ENCODE measurements around the gene PXDN.

Gene PXDN

DNA sequence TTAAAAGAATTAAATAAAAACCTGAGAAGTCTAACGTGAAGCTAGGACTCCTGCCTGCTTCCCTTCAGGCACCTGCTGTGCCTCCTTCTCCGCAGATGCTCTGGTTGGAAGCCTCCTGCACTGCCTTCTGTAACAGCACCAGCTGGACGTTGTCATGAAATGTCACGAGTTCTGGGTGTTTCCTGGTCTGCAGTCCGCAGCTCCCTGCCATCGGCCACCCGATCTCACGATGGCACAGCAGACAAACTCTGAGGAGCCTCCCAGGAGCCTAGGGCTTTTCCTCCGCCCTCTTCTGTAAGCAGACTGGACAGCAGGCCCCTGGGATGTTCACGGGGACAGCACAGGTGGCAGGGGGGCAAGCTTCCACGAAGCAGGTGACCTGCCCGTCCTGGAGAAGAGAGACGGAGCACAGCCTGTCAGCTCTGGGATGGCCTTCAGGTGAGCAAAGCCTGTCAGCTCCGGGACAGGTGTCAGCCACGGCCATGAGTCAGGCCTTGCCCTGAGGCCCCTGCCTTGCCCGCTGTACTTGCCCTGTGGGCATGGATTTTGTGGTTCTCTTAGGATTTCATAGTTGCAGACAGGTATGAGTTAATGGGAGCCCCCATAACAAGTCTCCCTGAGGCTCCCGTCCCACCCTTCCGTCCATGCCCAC, 110.3 kb downstream of the PXDN start:
- TF ChIP-seq, protein P1, sequence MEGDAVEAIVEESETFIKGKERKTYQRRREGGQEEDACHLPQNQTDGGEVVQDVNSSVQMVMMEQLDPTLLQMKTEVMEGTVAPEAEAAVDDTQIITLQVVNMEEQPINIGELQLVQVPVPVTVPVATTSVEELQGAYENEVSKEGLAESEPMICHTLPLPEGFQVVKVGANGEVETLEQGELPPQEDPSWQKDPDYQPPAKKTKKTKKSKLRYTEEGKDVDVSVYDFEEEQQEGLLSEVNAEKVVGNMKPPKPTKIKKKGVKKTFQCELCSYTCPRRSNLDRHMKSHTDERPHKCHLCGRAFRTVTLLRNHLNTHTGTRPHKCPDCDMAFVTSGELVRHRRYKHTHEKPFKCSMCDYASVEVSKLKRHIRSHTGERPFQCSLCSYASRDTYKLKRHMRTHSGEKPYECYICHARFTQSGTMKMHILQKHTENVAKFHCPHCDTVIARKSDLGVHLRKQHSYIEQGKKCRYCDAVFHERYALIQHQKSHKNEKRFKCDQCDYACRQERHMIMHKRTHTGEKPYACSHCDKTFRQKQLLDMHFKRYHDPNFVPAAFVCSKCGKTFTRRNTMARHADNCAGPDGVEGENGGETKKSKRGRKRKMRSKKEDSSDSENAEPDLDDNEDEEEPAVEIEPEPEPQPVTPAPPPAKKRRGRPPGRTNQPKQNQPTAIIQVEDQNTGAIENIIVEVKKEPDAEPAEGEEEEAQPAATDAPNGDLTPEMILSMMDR (IDR thresholded peaks at IDR 0.05; ENCODE audit: low read depth, low read length, poor library complexity, severe bottlenecking), result no peak
- TF ChIP-seq EZH2phosphoT487 (IDR thresholded peaks at IDR 0.05; ENCODE audit: borderline replicate concordance, low read length), result no peak
- Histone ChIP-seq H3K4me2 (ENCODE audit: low read length) (no peak overlapping the region), H3K9me3 (ENCODE audit: control insufficient read depth, insufficient read depth, low read length) (no peaks in the 10 kb centered on the region; the same call in 1 of the 2 replicates), H3K4me1 (ENCODE audit: control insufficient read depth, low read length) (no peaks in the 10 kb centered on the region), H3K79me2 (ENCODE audit: control insufficient read depth, low read length) (no peaks in the 10 kb centered on the region), H4K20me1 (ENCODE audit: control insufficient read depth, insufficient read depth, low read depth, low read length) (no peaks in the 10 kb centered on the region), H3K27me3 (ENCODE audit: control insufficient read depth, low read length) (no peaks in the 10 kb centered on the region), H3K36me3 (ENCODE audit: control insufficient read depth, low read length) (no peaks in the 10 kb centered on the region), H3K4me3 (ENCODE audit: low read length) (no peak overlapping the region), H3K9me2 (replicated peaks; ENCODE audit: control insufficient read depth, low read length) (no peaks in the 10 kb centered on the region), H3F3A (ENCODE audit: control insufficient read depth, insufficient read depth) (no peaks in the 10 kb centered on the region), H3K27ac (ENCODE audit: low read depth, low read length) (no peak overlapping the region)

DNA sequence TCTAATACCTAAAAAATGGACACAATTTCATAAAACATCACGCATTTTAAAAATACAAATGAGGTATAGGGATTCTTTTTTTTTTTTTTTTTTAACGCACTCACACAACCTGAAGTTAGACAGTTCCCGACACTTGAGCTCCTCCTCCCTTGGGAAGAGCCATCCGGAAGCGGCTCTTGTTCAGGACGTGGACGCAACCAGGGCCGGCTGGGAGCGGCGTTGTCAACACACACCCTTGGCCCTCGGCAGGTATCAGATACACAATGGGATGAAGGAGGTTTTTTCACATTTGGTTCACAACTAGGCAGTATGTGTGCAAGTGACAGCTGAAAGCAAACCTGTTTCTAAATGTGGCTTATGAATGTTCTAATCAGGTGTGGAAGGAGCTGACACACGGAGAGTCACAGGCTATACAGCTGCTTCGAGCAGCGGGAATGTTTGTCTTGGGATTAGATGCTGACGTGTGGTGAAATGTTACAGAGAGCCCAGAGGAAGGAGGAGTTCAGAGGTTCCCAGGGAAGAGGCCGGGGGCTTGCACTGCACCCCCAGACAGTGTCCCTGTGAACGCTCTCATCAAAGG, 111.1 kb downstream of the PXDN start:
- Histone ChIP-seq H3K4me3 (ENCODE audit: low read length) (no peak overlapping the region), H3K9me2 (replicated peaks; ENCODE audit: control insufficient read depth, low read length) (no peaks in the 10 kb centered on the region), H3K9me3 (ENCODE audit: control insufficient read depth, insufficient read depth, low read length) (no peaks in the 10 kb centered on the region; the same call in 1 of the 2 replicates), H4K20me1 (ENCODE audit: control insufficient read depth, insufficient read depth, low read depth, low read length) (no peaks in the 10 kb centered on the region), H3K4me2 (ENCODE audit: low read length) (no peak overlapping the region), H3K4me1 (ENCODE audit: control insufficient read depth, low read length) (no peaks in the 10 kb centered on the region), H3K27ac (ENCODE audit: low read depth, low read length) (no peak overlapping the region), H3K36me3 (ENCODE audit: control insufficient read depth, low read length) (no peaks in the 10 kb centered on the region), H3F3A (ENCODE audit: control insufficient read depth, insufficient read depth) (no peaks in the 10 kb centered on the region), H3K27me3 (ENCODE audit: control insufficient read depth, low read length) (no peaks in the 10 kb centered on the region), H3K79me2 (ENCODE audit: control insufficient read depth, low read length) (no peaks in the 10 kb centered on the region)
- no peak for TF ChIP-seq EZH2phosphoT487 (IDR thresholded peaks at IDR 0.05; ENCODE audit: borderline replicate concordance, low read length)
- TF ChIP-seq, protein P1 (IDR thresholded peaks at IDR 0.05; ENCODE audit: low read depth, low read length, poor library complexity, severe bottlenecking), result no peak

DNA sequence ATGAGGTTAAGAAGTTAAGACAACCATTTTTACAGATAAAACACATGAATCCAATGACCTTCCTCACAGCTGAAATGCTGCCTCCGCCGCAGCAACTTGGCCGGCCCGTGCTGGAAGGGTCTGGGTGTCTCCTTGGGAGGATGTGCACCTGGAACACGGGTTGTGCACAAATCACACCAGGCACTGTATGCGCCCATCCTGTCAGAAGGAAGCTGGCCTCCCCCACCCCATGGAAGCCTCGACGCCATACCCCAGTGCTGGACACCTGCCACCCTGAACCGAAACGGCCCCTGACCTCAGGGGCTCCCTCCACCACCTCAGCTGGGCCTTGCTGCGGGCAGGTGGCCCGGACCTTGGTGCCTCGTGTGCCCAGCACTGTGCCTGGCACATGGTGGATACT, 111.8 kb downstream of the PXDN start:
- Histone ChIP-seq H3K4me1 (ENCODE audit: control insufficient read depth, low read length) (no peaks in the 10 kb centered on the region), H4K20me1 (ENCODE audit: control insufficient read depth, insufficient read depth, low read depth, low read length) (no peaks in the 10 kb centered on the region), H3K36me3 (ENCODE audit: control insufficient read depth, low read length) (no peaks in the 10 kb centered on the region), H3K4me2 (ENCODE audit: low read length) (no peak overlapping the region), H3K79me2 (ENCODE audit: control insufficient read depth, low read length) (no peaks in the 10 kb centered on the region), H3K27me3 (ENCODE audit: control insufficient read depth, low read length) (no peaks in the 10 kb centered on the region), H3F3A (ENCODE audit: control insufficient read depth, insufficient read depth) (no peaks in the 10 kb centered on the region), H3K4me3 (ENCODE audit: low read length) (no peak overlapping the region), H3K27ac (ENCODE audit: low read depth, low read length) (no peak overlapping the region), H3K9me2 (replicated peaks; ENCODE audit: control insufficient read depth, low read length) (no peaks in the 10 kb centered on the region), H3K9me3 (ENCODE audit: control insufficient read depth, insufficient read depth, low read length) (no peaks in the 10 kb centered on the region; the same call in 1 of the 2 replicates)
- TF ChIP-seq EZH2phosphoT487 (IDR thresholded peaks at IDR 0.05; ENCODE audit: borderline replicate concordance, low read length), result no peak
- TF ChIP-seq, protein P1 (IDR thresholded peaks at IDR 0.05; ENCODE audit: low read depth, low read length, poor library complexity, severe bottlenecking), result no peak

All from DOHH2 (cell line).